AG04449 (cell line): ENCODE results near the gene AFMID.
"Not testable (repeated sequence)": the region's sequence is repeated elsewhere in the genome, so short reads cannot be mapped to it uniquely, and the experiment has no call there.

Experiments used
- CTCF ChIA-PET: fragments of 350-600 bp; formaldehyde crosslinking; extraction: SDS; loops from one replicate; lab custom pipeline; 2021; ENCODE audit warnings: antibody characterized with exemption; lab: Yijun Ruan, JAX
- POLR2A ChIA-PET: fragments of 400-600, 350-600 bp; formaldehyde crosslinking; extraction: SDS; loops from one replicate; lab custom pipeline; 2020; ENCODE audit warnings: antibody characterized with exemption, inconsistent platforms; lab: Yijun Ruan, JAX
- DNase-seq: peaks from one replicate; pipeline ENCODE4 v3.0.0-alpha.2; 2010; ENCODE audit warnings: low read depth, low spot score
- H3K4me3 ChIP-seq: 2 replicates; pipeline ENCODE4 v1.5.1; 2011; ENCODE audit warnings: low read depth, mild to moderate bottlenecking, control low read depth, low read length
- CTCF ChIP-seq: IDR thresholded peaks from one replicate; pipeline ENCODE4 v1.5.1; 2011; ENCODE audit warnings: mild to moderate bottlenecking, moderate library complexity, low read length, control low read depth, inconsistent platforms; ENCODE audit not compliant: insufficient read depth; ENCODE audit errors: missing control alignments

Gene AFMID

GRCh38 chr17:78186692-78187595 lies at the start of gene AFMID, which contains the start of gene TK1:
Gene AFMID (plus strand): TSS chr17:78187362. CDS start chr17:78187371, 9 bp downstream.
Gene TK1 (minus strand): TSS chr17:78187052. CDS start chr17:78186994, 58 bp downstream.
- POLR2A ChIA-PET = interaction anchor here (1.0 to 1.1 kb wide), 2 partner anchors 19 to 24 kb away, joined by 3 to 4 read pairs; no protein-coding TSS in a partner anchor
- peak within 1 kb of the TSS; percentile 87 for H3K4me3 ChIP-seq
- TF ChIP-seq CTCF = peak; percentile 95
- DNase-seq = peak; percentile 52
- CTCF ChIA-PET = interaction anchor here (0.6 to 7.3 kb wide), 35 partner anchors 10 to 1414 kb away, joined by 3 to 119 read pairs (median 4); no protein-coding TSS in a partner anchor

GRCh38 chr17:78137392-78138203 lies 49.6 kb upstream of the AFMID start:
- DNase-seq = no peak
- POLR2A ChIA-PET = no interaction called here
- peak; percentile 13 for TF ChIP-seq CTCF
- CTCF ChIA-PET = interaction anchor here (1.1 to 4.0 kb wide), 4 partner anchors 10 to 120 kb away, joined by 3 to 28 read pairs (median 4); partner anchors contain the start of gene TK1
- no peak overlapping the region for H3K4me3 ChIP-seq

- no peak for DNase-seq
- TF ChIP-seq CTCF = no peak
- POLR2A ChIA-PET = no interaction called here
- CTCF ChIA-PET = interaction anchor here (1.2 to 1.9 kb wide), 2 partner anchors 24 to 120 kb away, joined by 4 to 5 read pairs; no protein-coding TSS in a partner anchor
- H3K4me3 ChIP-seq = no peak overlapping the region
Measured at GRCh38 chr17:78138204-78139060, 48.7 kb upstream of the AFMID start.

GRCh38 chr17:78139861-78140168 lies 47.3 kb upstream of the AFMID start:
- CTCF ChIA-PET = interaction anchor here (0.8 to 1.1 kb wide), 2 partner anchors 26 to 28 kb away, joined by 3 read pairs; no protein-coding TSS in a partner anchor
- DNase-seq, H3K4me3 ChIP-seq, POLR2A ChIA-PET: not testable (repeated sequence)

GRCh38 chr17:78140169-78141051 lies 46.8 kb upstream of the AFMID start:
- H3K4me3 ChIP-seq = no peak overlapping the region
- no peak for TF ChIP-seq CTCF
- CTCF ChIA-PET = interaction anchor here (0.8 to 1.1 kb wide), 2 partner anchors 27 to 28 kb away, joined by 3 read pairs; no protein-coding TSS in a partner anchor
- POLR2A ChIA-PET = no interaction called here
- no peak for DNase-seq
